GM19238 (cell line): ENCODE data around the gene NAV2.

ENCODE experiments used
- DNase-seq: peaks from one replicate; pipeline ENCODE4 v3.0.0; 2011; ENCODE audit warnings: low spot score; ENCODE audit not compliant: insufficient read length

The NAV2 gene

DNA sequence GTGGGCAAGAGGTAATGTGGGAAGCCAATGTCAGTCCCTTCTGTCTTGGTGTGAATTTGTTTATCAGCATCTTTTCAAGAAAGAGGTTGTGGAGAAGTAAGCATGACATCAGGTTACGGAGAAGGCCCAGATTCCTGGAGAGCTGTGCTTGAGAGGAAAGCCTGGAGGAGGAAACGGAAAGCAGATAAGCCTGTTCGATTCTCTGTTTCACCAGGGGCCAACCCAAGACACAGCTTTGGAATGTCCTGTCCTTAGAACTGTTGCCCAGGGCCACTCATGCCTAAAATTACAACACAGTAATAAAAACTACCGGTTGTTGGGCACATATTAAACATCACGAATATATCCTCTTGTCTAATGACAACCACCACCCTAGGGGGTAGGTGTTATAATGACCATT is 148.5 kb downstream of the NAV2 start:
- no peak for DNase-seq

- no peak for DNase-seq
These were observed 149.5 kb downstream of the NAV2 start for GRCh38 chr11:19862091-19862490.

- no peak for DNase-seq
These were observed 151.8 kb downstream of the NAV2 start for GRCh38 chr11:19864141-19865140.

DNA sequence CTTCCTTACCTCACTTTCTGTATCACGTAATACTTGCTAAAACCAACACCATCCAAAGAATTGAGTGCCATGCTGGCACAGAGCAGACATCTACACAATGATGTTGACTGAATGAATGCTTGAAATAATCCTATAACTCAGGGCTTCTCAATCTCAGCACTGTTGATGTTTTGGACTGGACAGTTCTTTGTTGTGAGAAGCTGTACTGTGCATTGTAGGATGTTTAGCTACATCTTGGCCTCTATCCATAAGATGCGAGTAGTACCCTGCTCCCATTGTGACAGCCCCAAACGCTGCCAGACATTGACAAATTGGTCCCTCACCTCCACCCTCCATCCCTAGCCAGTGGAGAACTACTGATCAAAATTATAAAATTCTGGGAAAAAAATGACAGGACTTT is 153.4 kb downstream of the NAV2 start:
- no peak for DNase-seq

GRCh38 chr11:19866521-19866920 is 153.9 kb downstream of the NAV2 start:
- no peak for DNase-seq

GRCh38 chr11:19867064-19867463 is 154.4 kb downstream of the NAV2 start:
- DNase-seq, result no peak

DNA sequence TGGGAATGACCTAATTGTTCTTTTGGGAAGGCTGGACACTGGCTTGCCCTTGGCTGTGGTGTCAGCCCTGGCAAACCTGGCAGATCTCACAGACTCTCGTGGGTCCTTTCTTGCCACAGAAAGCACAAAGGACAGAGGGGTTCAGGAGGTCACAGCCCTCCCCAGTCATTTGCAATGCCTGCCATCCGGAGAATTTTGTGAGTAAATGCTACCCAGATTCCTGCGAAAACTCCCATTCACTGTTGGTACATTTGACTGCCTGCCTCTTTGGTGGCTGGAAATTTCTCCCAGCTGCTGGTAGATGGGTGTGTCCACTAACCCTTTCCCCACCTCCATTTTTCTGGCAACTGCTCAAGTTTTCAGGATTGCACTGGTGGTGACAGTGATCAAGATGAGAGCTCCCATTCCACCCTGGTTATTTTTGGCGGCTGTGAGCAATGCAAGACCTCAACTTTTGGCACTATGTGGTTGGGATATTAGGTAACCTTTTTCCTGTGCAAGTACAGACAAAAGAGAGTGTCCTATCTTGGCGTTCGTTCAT is 155.7 kb downstream of the NAV2 start:
- no peak for DNase-seq

DNA sequence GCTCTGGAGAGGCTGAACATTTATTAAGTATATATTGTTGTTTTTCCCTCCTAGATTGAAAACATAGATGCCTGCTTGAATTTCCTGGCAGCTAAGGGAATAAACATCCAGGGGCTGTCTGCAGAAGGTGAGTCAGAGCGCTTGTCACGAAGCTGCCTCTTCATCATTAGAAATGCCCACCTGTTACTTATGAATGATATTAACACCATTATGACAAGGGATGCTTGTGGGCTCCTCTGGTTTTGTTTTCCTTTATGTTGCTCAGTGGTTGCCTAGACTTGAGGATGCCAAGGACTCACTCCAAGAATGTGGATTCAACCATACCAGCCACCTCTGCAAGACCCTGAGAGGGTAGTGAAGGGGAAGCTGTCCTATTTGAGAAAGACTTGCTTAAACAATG is 156.2 kb downstream of the NAV2 start:
- DNase-seq, result no peak

DNA sequence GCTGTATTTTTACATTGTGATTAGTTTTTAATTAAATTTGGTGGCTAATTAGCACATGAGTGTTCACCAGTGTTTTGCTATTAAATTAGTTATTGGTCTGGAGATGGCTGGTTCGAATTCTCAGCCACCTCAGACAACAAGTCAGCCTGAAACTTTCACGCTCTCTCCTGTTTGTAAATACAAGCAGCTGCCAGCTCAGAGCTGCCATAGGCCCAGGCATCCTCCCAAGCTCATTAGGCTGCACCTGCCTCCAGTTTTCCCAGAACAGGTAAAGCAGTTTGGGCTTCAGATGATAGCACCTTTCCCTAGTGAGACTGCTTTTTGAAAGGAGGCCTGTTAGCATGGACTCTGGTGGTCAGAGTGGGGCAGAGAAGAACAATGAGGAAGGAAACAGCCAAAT is 156.8 kb downstream of the NAV2 start:
- DNase-seq, result no peak

GRCh38 chr11:19869946-19870589 is 157.4 kb downstream of the NAV2 start:
- no peak for DNase-seq

GRCh38 chr11:19871531-19871930 is 158.9 kb downstream of the NAV2 start:
- DNase-seq, result no peak

GRCh38 chr11:19872512-19873145 is 160.0 kb downstream of the NAV2 start:
- no peak for DNase-seq

- DNase-seq, result no peak
These were observed 161.1 kb downstream of the NAV2 start for GRCh38 chr11:19873730-19874129.

DNA sequence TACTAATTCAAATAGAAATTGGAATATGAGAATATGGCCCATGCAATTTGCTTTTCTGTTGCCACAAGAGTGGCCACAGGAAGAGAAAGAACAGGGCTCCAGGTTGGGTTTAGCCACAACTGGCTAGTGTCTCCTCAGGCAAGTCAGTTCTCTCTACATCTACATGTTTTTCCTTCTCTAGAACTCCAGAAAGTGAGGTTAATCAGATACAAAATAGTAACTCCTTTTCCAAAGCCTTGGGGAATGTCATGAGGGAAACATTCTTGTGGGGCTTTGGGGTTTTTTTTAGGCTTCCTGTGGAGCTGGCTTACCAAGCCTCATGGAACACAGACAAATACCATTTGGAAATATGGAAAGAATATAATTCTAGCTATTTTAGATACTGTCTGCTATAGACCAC is 161.6 kb downstream of the NAV2 start:
- DNase-seq, result no peak

DNA sequence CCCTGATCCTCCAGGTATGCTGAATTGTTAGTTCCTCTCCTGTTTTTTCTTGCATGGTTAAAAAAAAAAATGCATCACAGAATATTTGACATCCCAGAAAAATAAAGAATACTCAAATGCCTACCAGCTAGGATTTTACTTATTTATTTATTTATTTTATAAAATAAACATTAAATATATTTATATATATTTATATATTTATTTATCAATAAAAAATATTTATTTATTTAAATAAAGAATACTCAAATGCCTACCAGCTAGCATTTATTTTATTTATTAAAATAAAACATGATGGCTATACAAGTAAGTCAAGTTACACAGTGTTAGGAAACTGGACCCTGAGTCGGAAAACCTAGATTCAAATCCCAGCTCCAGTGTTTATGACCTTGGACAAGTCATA is 164.1 kb downstream of the NAV2 start:
- DNase-seq, result no peak

DNA sequence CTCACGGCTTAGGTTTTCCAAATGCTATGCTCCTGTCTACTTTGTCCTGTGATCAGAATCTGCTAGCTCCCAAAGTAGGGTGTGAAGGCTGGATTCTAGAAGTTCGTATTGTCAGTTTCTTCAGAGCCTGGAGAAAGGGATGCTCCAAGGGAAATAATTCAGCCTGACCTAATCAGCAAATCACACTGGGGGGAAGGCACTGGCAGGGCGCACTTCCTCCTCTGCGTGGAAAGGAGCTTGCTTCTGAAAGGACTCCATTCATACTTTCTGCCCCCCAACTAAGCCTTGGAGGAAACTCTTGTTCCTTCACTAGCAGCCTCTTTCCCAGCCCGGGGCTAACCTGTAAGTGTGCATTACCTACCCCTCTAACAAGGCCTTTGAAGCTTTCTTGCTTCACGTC is 165.9 kb downstream of the NAV2 start:
- DNase-seq, result no peak

DNA sequence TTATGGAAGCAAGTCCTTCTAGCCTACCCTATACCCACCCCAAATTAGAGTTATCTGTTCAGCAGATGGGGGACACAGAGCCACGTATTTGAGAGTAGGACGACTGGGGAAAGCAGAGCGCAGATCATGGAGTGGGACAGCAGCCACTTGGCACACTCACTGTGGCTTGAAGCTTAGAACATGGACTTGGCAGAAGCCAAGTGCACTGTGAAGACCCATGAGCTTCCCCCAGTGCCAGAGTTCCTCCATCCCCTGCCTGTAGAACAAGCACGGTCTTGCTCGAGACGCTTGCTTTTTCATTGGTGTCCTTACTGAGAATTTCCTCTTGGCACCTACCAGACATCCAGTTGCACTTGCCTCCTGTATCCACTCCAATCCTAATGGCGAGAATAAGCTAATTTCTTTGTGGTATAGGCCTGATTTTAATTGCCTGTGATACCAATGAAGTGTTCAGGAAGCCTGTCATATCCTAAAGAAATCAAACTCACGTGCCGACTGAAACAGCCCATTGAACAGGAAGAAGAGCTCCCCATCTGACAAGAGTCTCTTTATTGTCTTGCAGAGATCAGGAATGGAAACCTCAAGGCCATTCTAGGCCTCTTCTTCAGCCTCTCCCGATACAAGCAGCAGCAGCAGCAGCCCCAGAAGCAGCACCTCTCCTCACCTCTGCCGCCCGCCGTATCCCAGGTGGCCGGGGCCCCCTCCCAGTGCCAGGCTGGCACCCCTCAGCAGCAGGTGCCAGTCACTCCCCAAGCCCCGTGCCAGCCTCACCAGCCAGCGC is 166.9 kb downstream of the NAV2 start:
- DNase-seq, result no peak

- DNase-seq, result no peak
These were observed 167.4 kb downstream of the NAV2 start for GRCh38 chr11:19880088-19880345.

DNA sequence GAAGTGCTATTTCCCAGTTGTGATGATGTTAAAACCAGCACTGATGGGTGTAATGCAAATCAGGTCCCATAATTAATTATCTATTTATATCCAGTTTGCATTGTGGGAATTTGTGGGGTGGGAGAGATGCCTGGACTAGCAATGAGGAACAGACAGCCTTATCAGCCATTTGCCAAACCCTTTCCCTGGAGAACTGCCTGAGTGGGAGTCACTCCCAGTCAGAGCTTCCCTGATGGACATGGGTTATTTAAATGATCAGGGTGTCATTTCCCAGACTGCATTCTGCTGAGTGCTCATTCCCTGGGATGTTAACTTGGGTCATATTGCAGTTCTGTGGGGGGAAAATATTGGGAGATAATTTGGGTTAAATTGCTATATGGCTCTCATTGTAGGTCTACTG is 168.5 kb downstream of the NAV2 start:
- DNase-seq, result no peak

GRCh38 chr11:19882356-19882755 is 169.7 kb downstream of the NAV2 start:
- no peak for DNase-seq

GRCh38 chr11:19886498-19886897 is 173.9 kb downstream of the NAV2 start:
- no peak for DNase-seq
